ENCODE data around the gene KRT77. TPM values are rescaled to one million over a fixed set of nuclear protein-coding genes. Genes with fewer than 3 reads are reported as not detected.

Gene KRT77
- polyA plus RNA-seq, 1 of the 3 experiments (the other 2 are of a cell fraction): not detected

GRCh38 chr12:52657250-52657902, 45.9 kb downstream of the KRT77 start:
- Histone ChIP-seq H3K9me3 (no peaks in the 10 kb centered on the region), H3K9ac (no peak overlapping the region), H3K4me1 (ENCODE audit: control insufficient read depth in 1 of 2, insufficient read depth in 2 of 2, low read depth in 1 of 2, low read length in 1 of 2) (no peaks in the 10 kb centered on the region), H3K36me3 (replicated peaks in 1 of 2; ENCODE audit: control insufficient read depth in 1 of 2, insufficient read depth in 2 of 2, low read length in 1 of 2) (no peaks in the 10 kb centered on the region), H2AFZ (ENCODE audit: low read depth) (no peak overlapping the region), H3K4me3 (ENCODE audit: low read depth in 2 of 2, low read length in 1 of 2) (no peak overlapping the region), H3K4me2 (no peak overlapping the region), H3K27me3 (ENCODE audit: insufficient read depth) (peaks cover 37% of the 10 kb centered on the region), H3K79me2 (ENCODE audit: insufficient read depth) (no peaks in the 10 kb centered on the region), H3F3A (replicated peaks; ENCODE audit: insufficient read depth) (no peaks in the 10 kb centered on the region), H4K20me1 (ENCODE audit: insufficient read depth) (no peaks in the 10 kb centered on the region), H3K9me2 (no peaks in the 10 kb centered on the region), H3K27ac (ENCODE audit: low read depth in 2 of 2, low read length in 1 of 2) (no peak overlapping the region)
- TF ChIP-seq NFIC (IDR thresholded peaks at IDR 0.05; ENCODE audit: borderline replicate concordance) (no peak), RFX5 (IDR thresholded peaks at IDR 0.05; ENCODE audit: low read length) (no peak), GATA2 (CRISPR knock-in tag; IDR thresholded peaks at IDR 0.05) (no peak), REST (IDR thresholded peaks at IDR 0.05; ENCODE audit: low read depth, low read length) (no peak), IRF3 (IDR thresholded peaks at IDR 0.05; ENCODE audit: low read depth, low read length) (no peak), TEAD4 (IDR thresholded peaks at IDR 0.05; ENCODE audit: borderline replicate concordance, insufficient read depth) (no peak), MXI1 (IDR thresholded peaks at IDR 0.05; ENCODE audit: low read depth, low read length) (no peak)
- DNase-seq: no peak
- WGBS (ENCODE audit: low lambda C conversion rate): 32% methylated on average over 6 of the region's 6 CpGs
- ChIA-PET POLR2A (no interaction called here), CTCF (interaction anchor here (0.7 to 2.1 kb wide), 4 partner anchors 223 to 632 kb away, joined by 3 to 9 read pairs (median 4); no protein-coding TSS in a partner anchor)

GRCh38 chr12:52656616-52657015, 46.7 kb downstream of the KRT77 start:
- no peaks in the 10 kb centered on the region for H3F3A ChIP-seq (replicated peaks; ENCODE audit: insufficient read depth)
- H3K4me2 ChIP-seq: no peak overlapping the region
- no peaks in the 10 kb centered on the region for H3K9me2 ChIP-seq
- H3K4me3 ChIP-seq (ENCODE audit: low read depth in 2 of 2, low read length in 1 of 2): no peak overlapping the region
- WGBS (ENCODE audit: low lambda C conversion rate): 29% methylated on average over 4 of the region's 4 CpGs
- POLR2A ChIA-PET: no interaction called here
- H3K27me3 ChIP-seq (ENCODE audit: insufficient read depth): peaks cover 37% of the 10 kb centered on the region
- H3K27ac ChIP-seq (ENCODE audit: low read depth in 2 of 2, low read length in 1 of 2): no peak overlapping the region
- CTCF ChIA-PET: interaction anchor here (0.7 to 2.1 kb wide), 3 partner anchors 224 to 238 kb away, joined by 3 to 9 read pairs (median 6); no protein-coding TSS in a partner anchor
- no peaks in the 10 kb centered on the region for H3K36me3 ChIP-seq (replicated peaks in 1 of 2; ENCODE audit: control insufficient read depth in 1 of 2, insufficient read depth in 2 of 2, low read length in 1 of 2)
- no peaks in the 10 kb centered on the region for H3K9me3 ChIP-seq
- no peak for DNase-seq
- no peak overlapping the region for H3K9ac ChIP-seq
- no peak overlapping the region for H2AFZ ChIP-seq (ENCODE audit: low read depth)
- no peaks in the 10 kb centered on the region for H4K20me1 ChIP-seq (ENCODE audit: insufficient read depth)
- H3K79me2 ChIP-seq (ENCODE audit: insufficient read depth): no peaks in the 10 kb centered on the region
- H3K4me1 ChIP-seq (ENCODE audit: control insufficient read depth in 1 of 2, insufficient read depth in 2 of 2, low read depth in 1 of 2, low read length in 1 of 2): no peaks in the 10 kb centered on the region
- TF ChIP-seq SIN3A (IDR thresholded peaks at IDR 0.05; ENCODE audit: borderline replicate concordance, low read depth, low read length): no peak

Data from SK-N-SH (cell line).